Esophagus squamous epithelium (tissue), 4 donors: ENCODE measurements around the gene NLGN4X.

Experiments
- CTCF ChIP-seq, 6 experiments: fragments of 450-650 bp in 4 of 6; fragments of 200-600 bp in 2 of 6; sonication (generic) in 2 of 6; IDR thresholded peaks; one replicate each; pipeline ENCODE4 v1.5.1; 2016 to 2019; ENCODE audit warnings: antibody characterized with exemption in 6 of 6, mild to moderate bottlenecking in 4 of 6, moderate library complexity in 4 of 6
- POLR2A ChIP-seq, 4 donors: fragments of 450-650 bp; IDR thresholded peaks; one replicate each; pipeline ENCODE4 v1.6.1; 2017; ENCODE audit warnings: antibody characterized with exemption in 4 of 4, mild to moderate bottlenecking in 4 of 4, moderate library complexity in 3 of 4

- TF ChIP-seq CTCF (IDR thresholded peaks at IDR 0.05), result no peak
- TF ChIP-seq POLR2A (IDR thresholded peaks at IDR 0.05), result no peak
These were observed 201.7 kb downstream of the NLGN4X start for GRCh38 chrX:6026980-6027379.
